B cell (primary cell): ENCODE results near the gene ZNF362. TPM values are rescaled to one million over a fixed set of nuclear protein-coding genes. Genes with fewer than 3 reads are reported as not detected.

ENCODE experiments used
- ATAC-seq: fragments of 200-7000 bp; cut with Tn5 transposase; one replicate; pipeline ENCODE4 v1.10.0; 2021; ENCODE audit warnings: low read depth, mild to moderate bottlenecking, moderate number of reproducible peaks, moderate library complexity
- CTCF ChIA-PET: fragments of 350-600 bp; sonication (Branson Sonifier 250); formaldehyde crosslinking; loops from one replicate; lab custom pipeline; 2021; ENCODE audit warnings: antibody characterized with exemption, inconsistent platforms; lab: Charles Lee
- POLR2A ChIA-PET: fragments of 350-600 bp; sonication (Branson Sonifier 250); formaldehyde crosslinking; loops from one replicate; lab custom pipeline; 2021; ENCODE audit warnings: antibody characterized with exemption; lab: Charles Lee
- DNase-seq: peaks from one replicate; pipeline ENCODE4 v3.0.0; 2013
- H2AFZ ChIP-seq: 2 replicates; pipeline ENCODE4 v1.6.1; 2012; ENCODE audit warnings: mild to moderate bottlenecking, low read depth, low read length; ENCODE audit not compliant: insufficient read depth, poor library complexity, severe bottlenecking
- H3K27ac ChIP-seq, 2 donors: 1 replicate in 1 of 2; 2 replicates in 1 of 2; pipeline ENCODE4 v1.5.1; 2012 to 2013; ENCODE audit warnings: low read length in 2 of 2, mild to moderate bottlenecking in 2 of 2, moderate library complexity in 1 of 2
- H3K27me3 ChIP-seq, 4 experiments: fragments of 200-600 bp in 1 of 4; sonication (generic) in 1 of 4; replicated peaks in 1 of 4; 1 replicate in 2 of 4; 2 replicates in 2 of 4; pipeline versions ENCODE4 v1.6.1 to v1.7.0; 2013 to 2016; ENCODE audit warnings: low read length in 3 of 4, mild to moderate bottlenecking in 2 of 4, mixed read lengths in 1 of 4, moderate library complexity in 1 of 4; ENCODE audit not compliant: insufficient read depth in 4 of 4, control insufficient read depth in 3 of 4; ENCODE audit errors: control extremely low read depth in 1 of 4
- H3K36me3 ChIP-seq, 2 experiments: replicated peaks in 1 of 2; 1 replicate in 1 of 2; 2 replicates in 1 of 2; pipeline versions ENCODE4 v1.6.1 to v1.7.1; 2013; ENCODE audit warnings: low read length in 1 of 2; ENCODE audit not compliant: insufficient read depth in 2 of 2, control insufficient read depth in 1 of 2; ENCODE audit errors: control extremely low read depth in 1 of 2, extremely low read depth in 1 of 2
- H3K4me1 ChIP-seq, 2 donors: fragments of 200-600 bp in 1 of 2; sonication (generic) in 1 of 2; 1 replicate in 1 of 2; 2 replicates in 1 of 2; pipeline versions ENCODE4 v1.5.1 to v1.6.1; 2013 to 2017; ENCODE audit warnings: low read length in 2 of 2; ENCODE audit not compliant: control insufficient read depth in 2 of 2, insufficient read depth in 2 of 2
- H3K4me2 ChIP-seq: replicated peaks from 2 replicates; pipeline ENCODE3; 2012; ENCODE audit warnings: mild to moderate bottlenecking, low read depth, low read length; ENCODE audit not compliant: poor library complexity, severe bottlenecking
- H3K4me3 ChIP-seq, 5 experiments: fragments of 200-600 bp in 1 of 5; sonication (generic) in 1 of 5; 1 replicate in 3 of 5; 2 replicates in 2 of 5; pipeline versions ENCODE4 v1.5.1 to v1.7.0; 2011 to 2016; ENCODE audit warnings: low read length in 4 of 5, mild to moderate bottlenecking in 4 of 5, low read depth in 2 of 5, control low read depth in 1 of 5, moderate library complexity in 1 of 5; ENCODE audit not compliant: insufficient read depth in 1 of 5; ENCODE audit errors: control extremely low read depth in 1 of 5, extremely low read depth in 1 of 5
- H3K79me2 ChIP-seq: fragments of 200-600 bp; sonication (generic); one replicate; pipeline ENCODE4 v1.6.0; 2016; ENCODE audit warnings: low read length; ENCODE audit not compliant: control insufficient read depth, insufficient read depth
- H3K9ac ChIP-seq: fragments of 200-600 bp; sonication (generic); 2 replicates; pipeline ENCODE4 v1.6.1; 2017; ENCODE audit warnings: mild to moderate bottlenecking, low read length, moderate library complexity
- H3K9me3 ChIP-seq, 3 donors: one replicate each; pipeline versions ENCODE4 v1.6.1 to v1.7.1; 2013; ENCODE audit warnings: low read length in 2 of 3; ENCODE audit not compliant: control insufficient read depth in 2 of 3, insufficient read depth in 1 of 3; ENCODE audit errors: control extremely low read depth in 1 of 3
- H4K20me1 ChIP-seq: 2 replicates; pipeline ENCODE4 v1.6.0; 2012; ENCODE audit warnings: mild to moderate bottlenecking, low read length; ENCODE audit not compliant: insufficient read depth, control insufficient read depth, poor library complexity, severe bottlenecking
- H3K27ac Mint-ChIP-seq: one replicate; pipeline ENCODE4 v1.8.0; 2021; ENCODE audit warnings: mixed read lengths
- H3K27me3 Mint-ChIP-seq: one replicate; pipeline ENCODE4 v1.8.0; 2021; ENCODE audit warnings: mixed read lengths
- H3K4me1 Mint-ChIP-seq: one replicate; pipeline ENCODE4 v1.8.0; 2021; ENCODE audit warnings: mixed read lengths
- H3K4me3 Mint-ChIP-seq: one replicate; pipeline ENCODE4 v1.8.0; 2021; ENCODE audit warnings: mixed read lengths
- H3K9me3 Mint-ChIP-seq: one replicate; pipeline ENCODE4 v1.8.0; 2022; ENCODE audit warnings: mixed read lengths; ENCODE audit not compliant: insufficient read depth
- EZH2 ChIP-seq: IDR thresholded peaks from 2 replicates; pipeline ENCODE4 v1.6.1; 2012; ENCODE audit warnings: borderline replicate concordance, low read depth, mild to moderate bottlenecking, moderate library complexity, low read length; ENCODE audit not compliant: insufficient read depth, poor library complexity, severe bottlenecking
- WGBS: methylation state at CpG from one replicate; pipeline ENCODE4 v1.1.5; 2013; ENCODE audit warnings: missing lambda C conversion rate; ENCODE audit not compliant: insufficient coverage; 5-methylcytosine and 5-hydroxymethylcytosine counted together
- intact Hi-C: fragments of 100-400 bp; cut with micrococcal nuclease; formaldehyde crosslinking; loops from one replicate; pipeline ENCODE4 v1.10.0; 2022
- polyA plus RNA-seq: library from polyadenylated mRNA; depleted of rRNA; stranded (reverse); fragments of >200 nt; gene quantifications from 2 replicates; pipeline ENCODE4 v1.2.3, GENCODE V29; 2012
- total RNA-seq, 2 donors: library from RNA; stranded (reverse); fragments of 120-200 nt in 1 of 2; gene quantifications; 1 replicate in 1 of 2; 2 replicates in 1 of 2; pipeline versions ENCODE4 v1.2.3 to v1.2.4, GENCODE V29; 2013 to 2022
- TF ChIP-seq, protein P1 (sequence below): fragments of 200-600 bp; IDR thresholded peaks from one replicate; pipeline ENCODE4 v1.8.0; 2022; ENCODE audit warnings: antibody characterized with exemption, mild to moderate bottlenecking

ZNF362 gene
- total and polyA plus RNA-seq, 2 donors (not counting 1 experiment from before 2014, with no cell fraction given): 14.0 to 20.4 TPM

DNA sequence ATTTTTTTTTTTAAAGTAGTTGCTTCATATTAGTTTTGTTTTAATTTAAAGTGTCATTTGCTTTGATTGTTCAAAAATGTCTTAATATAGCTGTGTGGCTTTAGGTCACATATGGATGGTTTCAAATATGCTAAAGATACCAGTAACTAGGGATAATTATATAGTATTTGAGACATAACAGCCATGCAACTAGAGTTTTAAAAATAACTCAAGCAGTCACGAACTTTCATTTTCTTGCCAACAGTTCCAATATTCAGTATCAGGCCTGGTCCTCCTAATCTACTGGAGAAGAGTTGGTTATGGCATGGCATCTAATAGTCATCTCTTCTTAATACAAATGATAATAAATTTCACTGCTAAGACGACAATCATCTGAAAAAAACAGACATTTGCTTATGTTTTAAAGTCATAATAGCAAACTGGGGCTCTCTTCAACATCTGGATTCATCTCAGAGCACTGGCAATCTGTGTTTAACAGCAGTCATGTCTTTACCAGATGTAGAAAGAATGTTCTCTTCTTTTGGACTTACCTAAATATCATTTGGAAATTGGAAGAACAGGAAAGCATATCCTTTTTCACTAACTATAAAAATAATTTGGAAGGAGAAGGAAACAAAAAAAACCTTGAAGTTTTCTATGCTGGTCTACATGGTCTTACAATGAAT lies 88.7 kb downstream of the ZNF362 start:
- Histone ChIP-seq H4K20me1 (peaks cover 62% of the 10 kb centered on the region), H3K9me3 (no peaks in the 10 kb centered on the region), H3K4me2 (no peak overlapping the region), H3K9ac (no peak overlapping the region), H3K27me3 (no peaks in the 10 kb centered on the region), H3K36me3 (peaks cover 0 to 2% of the 10 kb centered on the region in 2 experiments), H2AFZ (no peak overlapping the region), H3K27ac (no peak overlapping the region), H3K79me2 (peaks cover 82% of the 10 kb centered on the region), H3K4me3 (no peak overlapping the region), H3K4me1 (peaks cover 17 to 24% of the 10 kb centered on the region in 2 donors)
- H3K27me3 Mint-ChIP-seq: no peaks in the 10 kb centered on the region
- WGBS: no CpG with 5 or more reads among the region's 2 CpGs
- ATAC-seq: no peak
- ChIA-PET CTCF (no interaction called here), POLR2A (no interaction called here)
- TF ChIP-seq, protein P1, sequence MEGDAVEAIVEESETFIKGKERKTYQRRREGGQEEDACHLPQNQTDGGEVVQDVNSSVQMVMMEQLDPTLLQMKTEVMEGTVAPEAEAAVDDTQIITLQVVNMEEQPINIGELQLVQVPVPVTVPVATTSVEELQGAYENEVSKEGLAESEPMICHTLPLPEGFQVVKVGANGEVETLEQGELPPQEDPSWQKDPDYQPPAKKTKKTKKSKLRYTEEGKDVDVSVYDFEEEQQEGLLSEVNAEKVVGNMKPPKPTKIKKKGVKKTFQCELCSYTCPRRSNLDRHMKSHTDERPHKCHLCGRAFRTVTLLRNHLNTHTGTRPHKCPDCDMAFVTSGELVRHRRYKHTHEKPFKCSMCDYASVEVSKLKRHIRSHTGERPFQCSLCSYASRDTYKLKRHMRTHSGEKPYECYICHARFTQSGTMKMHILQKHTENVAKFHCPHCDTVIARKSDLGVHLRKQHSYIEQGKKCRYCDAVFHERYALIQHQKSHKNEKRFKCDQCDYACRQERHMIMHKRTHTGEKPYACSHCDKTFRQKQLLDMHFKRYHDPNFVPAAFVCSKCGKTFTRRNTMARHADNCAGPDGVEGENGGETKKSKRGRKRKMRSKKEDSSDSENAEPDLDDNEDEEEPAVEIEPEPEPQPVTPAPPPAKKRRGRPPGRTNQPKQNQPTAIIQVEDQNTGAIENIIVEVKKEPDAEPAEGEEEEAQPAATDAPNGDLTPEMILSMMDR: no peak
- no peak for TF ChIP-seq EZH2
- intact Hi-C loops: no loop called here
- peaks cover 48% of the 10 kb centered on the region for H3K4me1 Mint-ChIP-seq
- DNase-seq: no peak
- H3K27ac Mint-ChIP-seq: no peak overlapping the region
- H3K9me3 Mint-ChIP-seq: no peaks in the 10 kb centered on the region
- no peak overlapping the region for H3K4me3 Mint-ChIP-seq

DNA sequence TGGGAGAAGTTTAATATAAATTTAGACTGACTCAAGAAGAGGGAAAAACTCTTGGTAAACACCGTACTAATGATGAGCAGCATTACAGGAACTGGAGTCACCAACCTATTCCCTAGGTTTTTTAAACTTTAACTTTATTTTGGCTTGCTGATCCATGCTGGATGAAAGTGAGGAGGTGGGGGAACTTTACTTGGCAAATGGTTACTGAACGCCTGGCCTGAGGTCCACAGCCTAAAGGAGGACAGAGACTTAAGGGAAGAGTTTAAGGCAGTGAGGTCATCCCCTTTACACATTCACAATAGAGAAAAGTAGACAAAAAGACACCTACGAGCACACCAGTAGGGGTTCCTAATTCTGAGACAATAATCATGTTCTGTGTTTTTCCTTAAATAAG lies 90.2 kb downstream of the ZNF362 start:
- whole genome bisulfite sequencing: no CpG with 5 or more reads among the region's 3 CpGs

More for the DNA sequence above, 90.2 kb downstream of the ZNF362 start:
- Histone ChIP-seq H3K36me3 (peaks cover 0 to 2% of the 10 kb centered on the region in 2 experiments), H4K20me1 (peaks cover 47% of the 10 kb centered on the region), H3K27me3 (peaks cover 0 to 3% (median 0%) of the 10 kb centered on the region in 4 experiments), H3K27ac (no peak overlapping the region), H3K4me2 (no peak overlapping the region), H3K4me3 (peak overlapping the region in 1 of 5 experiments; percentile 92), H3K9me3 (no peaks in the 10 kb centered on the region), H2AFZ (no peak overlapping the region), H3K4me1 (peaks cover 24 to 31% of the 10 kb centered on the region in 2 donors), H3K9ac (no peak overlapping the region), H3K79me2 (peaks cover 67% of the 10 kb centered on the region)
- CTCF ChIA-PET: no interaction called here
- Mint-ChIP-seq H3K27ac (no peak overlapping the region), H3K4me1 (peaks cover 47% of the 10 kb centered on the region), H3K4me3 (no peak overlapping the region), H3K9me3 (no peaks in the 10 kb centered on the region), H3K27me3 (no peaks in the 10 kb centered on the region)
- POLR2A ChIA-PET: no interaction called here
- DNase-seq (no peak), ATAC-seq (no peak)
- no peak for TF ChIP-seq EZH2
- TF ChIP-seq, protein P1: no peak
- intact Hi-C loops: no loop called here
